A673 (cell line): ENCODE measurements around the gene KCNQ4. TPM values are rescaled to one million over a fixed set of nuclear protein-coding genes. Genes with fewer than 3 reads are reported as not detected.

Experiments
- BruUV-seq: library from RNA; stranded (reverse); fragments of 400-500 nt; replicated peaks from 2 replicates; lab custom pipeline; 2021; lab: Mats Ljungman, UMichigan
- CTCF ChIA-PET: fragments of 300-600 bp; sonication (Branson Sonifier 250); formaldehyde crosslinking; loops from one replicate; lab custom pipeline; 2022; ENCODE audit warnings: antibody characterized with exemption; lab: Charles Lee
- POLR2A ChIA-PET: fragments of 300-600 bp; sonication (Branson Sonifier 250); formaldehyde crosslinking; loops from one replicate; lab custom pipeline; 2022; ENCODE audit warnings: antibody characterized with exemption; ENCODE audit not compliant: low non-redundant PET; lab: Charles Lee
- DNase-seq: peaks from one replicate; pipeline ENCODE4 v3.0.0-alpha.2; 2015; ENCODE audit warnings: low spot score
- H3K27ac ChIP-seq: fragments of 200-600 bp; sonication (generic); 2 replicates; pipeline ENCODE4 v1.5.1; 2016; ENCODE audit warnings: mixed run types, low read depth, mild to moderate bottlenecking, mixed read lengths, antibody characterized with exemption, low read length; ENCODE audit not compliant: poor library complexity, severe bottlenecking
- H3K27me3 ChIP-seq: fragments of 200-600 bp; sonication (generic); replicated peaks from 2 replicates; pipeline ENCODE4 v1.6.1; 2017; ENCODE audit warnings: mixed run types, low read depth, mild to moderate bottlenecking, mixed read lengths, antibody characterized with exemption, low read length; ENCODE audit not compliant: insufficient read depth, poor library complexity
- H3K36me3 ChIP-seq: fragments of 200-600 bp; sonication (generic); 2 replicates; pipeline ENCODE4 v1.6.1; 2016; ENCODE audit warnings: mixed run types, mild to moderate bottlenecking, mixed read lengths, antibody characterized with exemption, low read length; ENCODE audit not compliant: insufficient read depth, poor library complexity, severe bottlenecking
- H3K4me1 ChIP-seq: fragments of 200-600 bp; sonication (generic); 2 replicates; pipeline ENCODE4 v1.6.1; 2017; ENCODE audit warnings: mixed run types, mild to moderate bottlenecking, mixed read lengths, antibody characterized with exemption, low read length; ENCODE audit not compliant: insufficient read depth, poor library complexity, severe bottlenecking
- H3K4me3 ChIP-seq: fragments of 200-600 bp; sonication (generic); 2 replicates; pipeline ENCODE4 v1.5.1; 2016; ENCODE audit warnings: low read depth, mixed run types, mild to moderate bottlenecking, mixed read lengths, low read length; ENCODE audit not compliant: poor library complexity, severe bottlenecking
- H3K9me3 ChIP-seq: fragments of 200-600 bp; sonication (generic); 2 replicates; pipeline ENCODE4 v1.6.1; 2016; ENCODE audit warnings: mixed run types, low read depth, mild to moderate bottlenecking, mixed read lengths, antibody characterized with exemption, low read length; ENCODE audit not compliant: poor library complexity, severe bottlenecking
- EZH2 ChIP-seq: fragments of 200-600 bp; sonication (generic); IDR thresholded peaks from 2 replicates; pipeline ENCODE4 v1.6.1; 2017; ENCODE audit warnings: borderline replicate concordance, low read depth, mild to moderate bottlenecking, mixed read lengths, antibody characterized with exemption, low read length; ENCODE audit not compliant: poor library complexity, severe bottlenecking
- intact Hi-C: fragments of 100-400 bp; cut with micrococcal nuclease; formaldehyde crosslinking; loops from one replicate; pipeline ENCODE4 v1.10.0; 2022; ENCODE audit not compliant: unreplicated experiment
- total RNA-seq: library from RNA; stranded (reverse); gene quantifications from 2 replicates; pipeline ENCODE4 v1.2.3, GENCODE V29; 2021
- TF ChIP-seq, protein P1 (sequence below): fragments of 300-800, 200-600 bp; sonication (generic); conservative IDR thresholded peaks from 2 replicates; pipeline ENCODE4 v1.5.1; 2017; ENCODE audit warnings: low read depth, mild to moderate bottlenecking, antibody characterized with exemption, low read length, moderate library complexity, mixed read lengths

Gene KCNQ4
- total RNA-seq, 1 experiment from 2014 or later, result 0.62 TPM

DNA sequence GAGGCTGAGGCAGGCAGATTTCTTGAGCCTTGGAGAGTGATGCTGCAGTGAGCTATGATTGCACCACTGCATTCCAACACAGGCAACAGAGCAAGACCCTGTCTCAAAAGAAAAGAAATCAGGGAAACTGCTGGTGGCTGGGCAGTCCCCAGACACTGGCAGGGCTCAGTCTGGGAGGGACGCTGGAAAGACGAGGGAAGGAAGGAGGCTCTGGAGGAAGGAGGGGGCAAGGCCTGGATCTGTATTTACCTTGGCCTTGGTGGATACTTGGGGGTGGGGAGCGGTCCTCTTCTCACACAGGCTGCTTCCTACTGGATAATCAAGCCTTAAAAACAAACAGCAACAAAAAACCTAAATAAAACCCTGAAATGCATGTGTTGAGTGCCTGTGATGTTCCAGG is 24.4 kb downstream of the KCNQ4 start:
- DNase-seq, result no peak

DNA sequence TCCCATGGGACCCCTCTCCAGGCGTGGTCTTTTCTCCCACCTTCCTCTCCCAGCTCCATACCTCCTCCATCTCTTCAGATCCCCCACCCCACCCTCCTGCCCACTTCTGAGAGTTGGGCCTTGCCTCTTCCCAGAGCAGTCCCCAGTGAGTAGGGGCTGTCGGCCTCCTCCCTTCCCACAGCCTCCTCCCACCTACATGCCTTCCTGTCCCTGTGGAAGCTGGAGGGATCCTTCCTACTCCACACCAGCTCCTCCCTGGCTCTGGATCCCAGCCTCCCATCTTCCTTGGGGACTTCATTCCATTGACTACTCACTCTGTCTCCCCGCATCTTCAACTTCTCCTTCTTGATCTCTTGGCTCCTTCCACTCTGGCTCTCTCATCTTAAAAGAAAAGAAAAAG is 24.9 kb downstream of the KCNQ4 start:
- ChIA-PET CTCF (no interaction called here), POLR2A (no interaction called here)
- Histone ChIP-seq H3K9me3 (no peaks in the 10 kb centered on the region), H3K27me3 (no peaks in the 10 kb centered on the region), H3K27ac (no peak overlapping the region), H3K36me3 (no peaks in the 10 kb centered on the region), H3K4me3 (no peak overlapping the region), H3K4me1 (no peaks in the 10 kb centered on the region)
- no TSS peak for BruUV-seq
- intact Hi-C loops, result no loop called here
- no peak for DNase-seq
- TF ChIP-seq, protein P1, sequence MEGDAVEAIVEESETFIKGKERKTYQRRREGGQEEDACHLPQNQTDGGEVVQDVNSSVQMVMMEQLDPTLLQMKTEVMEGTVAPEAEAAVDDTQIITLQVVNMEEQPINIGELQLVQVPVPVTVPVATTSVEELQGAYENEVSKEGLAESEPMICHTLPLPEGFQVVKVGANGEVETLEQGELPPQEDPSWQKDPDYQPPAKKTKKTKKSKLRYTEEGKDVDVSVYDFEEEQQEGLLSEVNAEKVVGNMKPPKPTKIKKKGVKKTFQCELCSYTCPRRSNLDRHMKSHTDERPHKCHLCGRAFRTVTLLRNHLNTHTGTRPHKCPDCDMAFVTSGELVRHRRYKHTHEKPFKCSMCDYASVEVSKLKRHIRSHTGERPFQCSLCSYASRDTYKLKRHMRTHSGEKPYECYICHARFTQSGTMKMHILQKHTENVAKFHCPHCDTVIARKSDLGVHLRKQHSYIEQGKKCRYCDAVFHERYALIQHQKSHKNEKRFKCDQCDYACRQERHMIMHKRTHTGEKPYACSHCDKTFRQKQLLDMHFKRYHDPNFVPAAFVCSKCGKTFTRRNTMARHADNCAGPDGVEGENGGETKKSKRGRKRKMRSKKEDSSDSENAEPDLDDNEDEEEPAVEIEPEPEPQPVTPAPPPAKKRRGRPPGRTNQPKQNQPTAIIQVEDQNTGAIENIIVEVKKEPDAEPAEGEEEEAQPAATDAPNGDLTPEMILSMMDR, result no peak
- no peak for TF ChIP-seq EZH2

More for the DNA sequence above, 24.4 kb downstream of the KCNQ4 start:
- ChIA-PET POLR2A (interaction anchor here (0.7 kb wide), 1 partner anchor 17 kb away, joined by 3 read pairs; no protein-coding TSS in a partner anchor), CTCF (no interaction called here)
- H3K27ac ChIP-seq, result no peak overlapping the region
- intact Hi-C loops, result no loop called here
- TF ChIP-seq EZH2, result no peak
- TF ChIP-seq, protein P1, result no peak
- H3K9me3 ChIP-seq, result no peaks in the 10 kb centered on the region
- no TSS peak for BruUV-seq
- H3K4me3 ChIP-seq, result no peak overlapping the region
- no peaks in the 10 kb centered on the region for H3K27me3 ChIP-seq
- no peaks in the 10 kb centered on the region for H3K36me3 ChIP-seq
- H3K4me1 ChIP-seq, result peaks cover under 1% of the 10 kb centered on the region

DNA sequence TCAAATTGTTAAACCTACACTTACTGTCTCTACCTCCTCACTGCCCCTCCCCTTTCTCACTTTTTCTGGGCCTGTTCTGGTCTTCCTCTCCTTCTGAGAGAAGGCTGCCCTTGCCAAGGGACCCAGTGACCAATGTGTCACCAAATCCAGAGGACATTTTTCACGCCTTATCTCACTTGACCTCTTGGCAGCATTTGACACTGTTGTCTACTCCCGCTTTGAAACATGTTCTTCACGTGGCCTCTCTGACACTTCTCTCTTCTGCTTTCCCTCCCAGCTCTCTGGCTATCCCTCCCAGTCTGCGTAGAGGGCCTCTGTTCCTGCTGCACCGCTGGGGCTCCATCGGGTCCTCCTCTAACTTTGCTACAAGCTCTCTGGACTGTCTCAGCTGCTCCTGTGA is 25.3 kb downstream of the KCNQ4 start:
- ChIA-PET POLR2A (interaction anchor here (0.5 kb wide), 1 partner anchor 126 kb away, joined by 4 read pairs; no protein-coding TSS in a partner anchor), CTCF (no interaction called here)
- TF ChIP-seq, protein P1, result no peak
- no peak for TF ChIP-seq EZH2
- DNase-seq, result no peak
- Histone ChIP-seq H3K36me3 (no peaks in the 10 kb centered on the region), H3K4me3 (no peak overlapping the region), H3K27ac (no peak overlapping the region), H3K4me1 (no peaks in the 10 kb centered on the region), H3K9me3 (no peaks in the 10 kb centered on the region), H3K27me3 (no peaks in the 10 kb centered on the region)
- intact Hi-C loops, result no loop called here
- no TSS peak for BruUV-seq
